Limb (tissue), 2 donors: Measurements from ENCODE around the gene HSPB3.
A peak's percentile ranks its signal among the peaks of the same experiment; 100 is the strongest.
"Not testable (repeated sequence)": the region's sequence is repeated elsewhere in the genome, so short reads cannot be mapped to it uniquely, and the experiment has no call there.

Source experiments
- DNase-seq, 2 donors: peaks; one replicate each; pipeline ENCODE4 v3.0.0-alpha.2; 2016; ENCODE audit errors: extremely low spot score in 2 of 2

Gene HSPB3, protein sequence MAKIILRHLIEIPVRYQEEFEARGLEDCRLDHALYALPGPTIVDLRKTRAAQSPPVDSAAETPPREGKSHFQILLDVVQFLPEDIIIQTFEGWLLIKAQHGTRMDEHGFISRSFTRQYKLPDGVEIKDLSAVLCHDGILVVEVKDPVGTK

DNA sequence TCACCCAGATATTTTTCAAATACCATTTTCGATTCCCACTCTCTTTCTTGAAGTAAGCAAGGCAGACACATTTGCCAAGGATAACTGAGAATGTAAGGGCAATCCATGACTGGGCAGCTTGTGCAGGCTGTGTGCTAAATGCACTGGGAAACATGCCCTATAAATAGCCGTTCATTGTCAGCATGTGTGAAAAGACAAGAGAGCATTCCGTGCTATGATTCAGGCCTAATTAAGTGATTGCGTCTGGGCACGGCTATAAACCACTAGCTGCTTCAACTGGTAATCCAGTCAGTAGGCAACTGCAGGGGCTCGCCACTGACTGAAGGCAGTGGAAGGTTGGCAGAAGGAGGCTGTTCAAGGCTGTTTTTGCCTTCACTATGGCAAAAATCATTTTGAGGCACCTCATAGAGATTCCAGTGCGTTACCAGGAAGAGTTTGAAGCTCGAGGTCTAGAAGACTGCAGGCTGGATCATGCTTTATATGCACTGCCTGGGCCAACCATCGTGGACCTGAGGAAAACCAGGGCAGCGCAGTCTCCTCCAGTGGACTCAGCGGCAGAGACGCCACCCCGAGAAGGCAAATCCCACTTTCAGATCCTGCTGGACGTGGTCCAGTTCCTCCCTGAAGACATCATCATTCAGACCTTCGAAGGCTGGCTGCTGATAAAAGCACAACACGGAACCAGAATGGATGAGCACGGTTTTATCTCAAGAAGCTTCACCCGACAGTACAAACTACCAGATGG lies at the start of gene HSPB3:
Gene HSPB3, plus strand, starts transcription at position 287 of the 745 bp plus-strand sequence. Its CDS starts 91 bp downstream, at position 378.
- DNase-seq = peak; percentile 40 to 45

DNA sequence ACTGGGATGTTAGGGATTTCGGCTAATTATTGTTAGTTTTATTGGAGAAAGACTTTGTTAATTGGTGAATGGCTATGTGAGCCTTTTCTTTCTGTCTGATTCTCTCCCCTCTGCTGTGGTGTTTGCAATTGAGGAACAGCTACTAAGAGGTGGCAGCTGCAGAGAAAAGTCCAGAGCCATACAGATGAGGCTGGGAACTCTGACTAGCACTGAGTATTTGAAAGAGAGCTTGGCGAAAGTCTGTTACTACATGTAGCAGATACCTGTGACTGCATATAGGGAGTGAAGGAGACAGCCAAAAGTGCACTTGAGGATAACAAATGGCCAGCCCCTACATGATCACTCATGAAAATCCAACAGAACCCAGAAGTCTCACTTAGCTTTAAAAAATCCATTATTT lies 44.3 kb upstream of the HSPB3 start:
- no peak for DNase-seq

DNA sequence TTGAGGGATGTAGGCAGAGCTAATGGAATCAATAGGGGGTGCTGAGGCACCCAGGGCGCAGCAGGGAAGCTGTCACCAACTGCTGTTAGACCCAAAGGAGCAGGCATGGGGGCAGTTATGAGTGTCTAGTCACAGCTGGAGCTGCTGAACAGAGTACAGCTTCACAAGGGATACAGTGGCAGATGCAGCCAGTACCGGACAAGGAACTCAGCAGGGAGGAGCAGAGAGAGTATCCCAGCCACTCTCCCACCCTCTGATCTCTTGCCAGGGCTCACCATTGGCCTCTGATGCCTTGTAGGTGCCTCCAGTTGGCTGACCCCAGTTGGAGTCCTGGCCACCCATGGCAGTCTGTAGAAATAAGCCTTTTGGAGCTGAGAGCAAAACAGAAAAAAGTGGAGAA lies 42.6 kb upstream of the HSPB3 start:
- no peak for DNase-seq

DNA sequence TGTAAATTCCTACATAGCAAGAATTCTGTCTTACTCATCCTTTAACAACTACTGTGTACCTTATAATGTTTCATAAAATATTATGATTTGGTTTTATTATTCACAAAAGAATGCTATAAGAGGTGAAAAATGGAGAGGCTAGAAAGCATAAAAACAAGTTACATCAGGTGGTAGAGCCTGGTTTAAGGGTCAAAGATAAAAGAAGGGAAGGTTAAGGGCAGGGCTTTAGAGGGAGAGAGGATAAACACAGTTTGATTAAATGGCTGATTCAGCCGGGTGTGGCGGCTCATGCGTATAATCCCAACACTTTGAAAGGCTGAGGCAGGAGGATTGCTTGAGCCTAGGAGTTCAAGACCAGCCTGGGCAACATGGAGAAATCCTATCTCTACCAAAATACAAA lies 40.4 kb upstream of the HSPB3 start:
- DNase-seq = no peak

DNA sequence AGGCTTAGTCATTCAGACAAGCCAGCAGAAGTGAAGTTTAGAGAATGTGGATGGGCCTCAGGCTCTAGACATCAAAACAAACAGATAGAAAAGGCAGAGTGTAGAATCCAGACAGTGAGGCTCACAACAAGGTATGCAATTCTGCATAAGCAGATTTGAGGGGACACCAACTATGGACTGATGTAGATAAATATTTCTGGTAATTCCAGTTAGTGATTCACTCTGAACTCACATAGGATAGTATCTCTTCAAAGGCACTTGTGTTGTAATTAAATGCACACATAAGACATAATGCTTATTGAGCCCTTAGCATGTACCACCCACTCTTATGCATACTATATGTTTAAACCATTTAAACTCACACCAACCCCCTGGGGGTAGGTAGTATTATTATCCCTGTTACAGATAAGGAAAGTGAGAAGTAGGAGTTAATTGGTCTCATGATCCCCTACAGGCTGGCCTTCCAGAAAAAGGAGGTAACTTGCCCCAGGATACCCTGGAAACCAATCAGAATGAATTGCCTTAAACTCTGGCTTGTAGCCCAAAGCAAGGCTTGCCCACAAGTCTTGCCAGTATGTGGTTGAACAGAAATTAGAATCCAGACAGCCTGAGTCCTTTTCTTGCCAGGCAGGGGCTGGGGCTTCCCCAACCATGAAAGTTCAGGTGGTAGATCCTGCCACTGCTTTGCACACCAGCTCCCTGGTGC lies 39.5 kb upstream of the HSPB3 start:
- no peak for DNase-seq

DNA sequence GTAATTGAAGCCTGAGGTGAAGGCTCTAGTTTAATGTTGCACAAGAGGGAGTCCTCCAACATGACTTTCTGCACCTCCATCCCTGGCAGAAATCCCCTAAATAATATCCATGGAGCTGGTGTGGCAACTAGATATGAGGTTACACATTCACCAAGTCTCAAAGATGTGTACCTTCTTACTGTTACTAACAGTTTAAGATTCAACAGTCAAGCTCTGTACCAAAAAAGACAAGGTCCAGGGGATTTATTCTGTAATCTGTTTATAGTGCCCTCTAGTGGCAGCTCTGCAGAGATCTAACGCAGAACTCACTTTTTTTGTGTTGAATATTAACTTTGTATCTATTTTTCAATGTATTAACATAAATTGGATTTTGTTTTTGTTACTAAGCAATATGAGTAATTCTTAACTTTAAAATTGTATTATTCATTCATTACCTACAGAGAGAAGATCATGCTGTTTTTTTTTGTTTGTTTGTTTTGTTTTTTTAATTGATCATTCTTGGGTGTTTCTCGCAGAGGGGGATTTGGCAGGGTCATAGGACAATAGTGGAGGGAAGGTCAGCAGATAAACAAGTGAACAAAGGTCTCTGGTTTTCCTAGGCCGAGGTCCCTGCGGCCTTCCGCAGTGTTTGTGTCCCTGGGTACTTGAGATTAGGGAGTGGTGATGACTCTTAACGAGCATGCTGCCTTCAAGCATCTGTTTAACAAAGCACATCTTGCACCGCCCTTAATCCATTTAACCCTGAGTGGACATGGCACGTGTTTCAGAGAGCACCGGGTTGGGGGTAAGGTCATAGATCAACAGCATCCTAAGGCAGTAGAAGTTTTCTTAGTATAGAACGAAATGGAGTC lies 35.7 kb upstream of the HSPB3 start:
- peak in 1 of 2 donors; percentile 75 for DNase-seq

DNA sequence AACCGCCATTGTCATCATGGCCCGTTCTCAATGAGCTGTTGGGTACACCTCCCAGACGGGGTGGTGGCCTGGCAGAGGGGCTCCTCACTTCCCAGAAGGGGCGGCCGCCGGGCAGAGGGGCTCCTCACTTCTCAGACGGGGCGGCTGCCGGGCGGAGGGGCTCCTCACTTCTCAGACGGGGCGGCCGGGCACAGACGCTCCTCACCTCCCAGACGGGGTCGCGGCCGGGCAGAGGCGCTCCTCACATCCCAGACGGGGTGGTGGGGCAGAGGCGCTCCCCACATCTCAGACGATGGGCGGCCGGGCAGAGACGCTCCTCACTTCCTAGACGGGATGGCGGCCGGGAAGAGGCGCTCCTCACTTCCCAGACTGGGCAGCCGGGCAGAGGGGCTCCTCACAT lies 35.0 kb upstream of the HSPB3 start:
- DNase-seq = not testable (repeated sequence)

DNA sequence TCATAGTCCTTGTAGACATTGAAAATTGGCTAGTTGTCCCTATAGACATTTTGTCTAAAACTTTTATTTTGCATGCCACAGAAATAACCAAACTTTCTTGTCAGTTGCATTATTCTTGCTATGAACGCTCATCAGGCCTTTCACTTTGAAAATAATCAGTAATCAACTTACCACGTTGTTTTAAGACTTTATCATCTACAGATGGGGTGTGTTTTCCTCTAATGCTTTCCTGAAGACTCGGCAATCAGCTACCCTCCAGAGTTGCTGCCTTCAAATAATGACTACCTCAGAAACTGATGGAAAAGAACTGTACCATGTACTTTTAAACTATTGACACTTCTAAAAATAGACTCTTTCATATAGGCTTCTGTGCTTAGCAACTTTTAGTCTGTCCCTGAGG lies 33.5 kb upstream of the HSPB3 start:
- no peak for DNase-seq

DNA sequence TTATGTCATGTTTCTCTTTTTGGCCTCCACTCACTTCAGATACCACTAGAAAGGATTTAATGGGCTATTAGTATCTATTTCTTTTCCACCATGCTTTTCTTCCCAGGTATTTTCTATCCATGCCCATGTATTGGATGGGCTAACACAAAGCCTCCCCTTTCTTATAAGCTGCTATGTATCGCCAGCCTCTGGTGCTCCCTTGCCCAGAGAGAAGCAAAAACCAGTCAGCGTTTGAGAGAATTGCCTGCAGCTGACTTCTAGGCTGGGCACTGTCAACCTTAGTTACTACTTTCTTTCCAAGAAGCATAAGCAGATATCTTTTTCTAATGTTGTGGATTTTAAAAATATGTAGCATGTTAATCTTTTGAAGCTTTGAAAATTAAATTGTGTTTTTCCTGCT lies 30.2 kb upstream of the HSPB3 start:
- no peak for DNase-seq

DNA sequence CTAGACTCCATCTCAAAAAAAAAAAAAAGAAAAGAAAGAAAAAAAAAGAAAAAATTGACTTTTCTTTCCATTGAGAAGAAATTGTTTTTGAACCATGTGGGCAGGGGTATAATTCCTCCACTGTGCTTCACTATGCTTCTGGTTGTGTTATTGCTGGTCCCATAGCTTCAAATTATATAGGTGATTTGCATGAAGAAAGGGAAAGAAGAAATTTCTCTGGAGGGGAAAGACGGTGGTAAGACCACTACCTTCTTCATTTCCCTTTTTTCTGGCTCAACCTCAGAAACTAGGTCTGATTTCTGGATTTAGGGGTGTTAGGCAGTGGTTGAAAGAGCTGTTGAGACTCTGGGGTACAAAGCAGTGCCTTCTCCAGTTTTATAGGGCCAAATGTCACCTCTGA lies 29.3 kb upstream of the HSPB3 start:
- no peak for DNase-seq

DNA sequence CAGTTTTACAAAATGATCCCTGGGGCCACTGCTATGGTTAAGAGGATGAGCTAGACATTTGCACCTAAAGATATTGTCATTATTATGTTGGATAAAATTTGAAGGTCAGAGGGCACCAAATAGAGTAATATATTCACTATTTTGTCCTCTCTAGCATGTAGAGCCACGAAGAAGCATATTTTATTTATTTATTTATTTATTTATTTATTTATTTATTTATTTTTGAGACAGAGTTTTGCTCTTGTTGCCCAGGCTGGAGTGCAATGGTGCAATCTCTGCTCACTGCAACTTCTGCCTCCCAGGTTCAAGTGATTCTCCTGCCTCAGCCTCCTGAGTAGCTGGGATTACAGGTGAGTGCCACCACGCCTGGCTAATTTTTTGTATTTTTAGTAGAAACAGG lies 20.8 kb upstream of the HSPB3 start:
- DNase-seq = not testable (repeated sequence)

DNA sequence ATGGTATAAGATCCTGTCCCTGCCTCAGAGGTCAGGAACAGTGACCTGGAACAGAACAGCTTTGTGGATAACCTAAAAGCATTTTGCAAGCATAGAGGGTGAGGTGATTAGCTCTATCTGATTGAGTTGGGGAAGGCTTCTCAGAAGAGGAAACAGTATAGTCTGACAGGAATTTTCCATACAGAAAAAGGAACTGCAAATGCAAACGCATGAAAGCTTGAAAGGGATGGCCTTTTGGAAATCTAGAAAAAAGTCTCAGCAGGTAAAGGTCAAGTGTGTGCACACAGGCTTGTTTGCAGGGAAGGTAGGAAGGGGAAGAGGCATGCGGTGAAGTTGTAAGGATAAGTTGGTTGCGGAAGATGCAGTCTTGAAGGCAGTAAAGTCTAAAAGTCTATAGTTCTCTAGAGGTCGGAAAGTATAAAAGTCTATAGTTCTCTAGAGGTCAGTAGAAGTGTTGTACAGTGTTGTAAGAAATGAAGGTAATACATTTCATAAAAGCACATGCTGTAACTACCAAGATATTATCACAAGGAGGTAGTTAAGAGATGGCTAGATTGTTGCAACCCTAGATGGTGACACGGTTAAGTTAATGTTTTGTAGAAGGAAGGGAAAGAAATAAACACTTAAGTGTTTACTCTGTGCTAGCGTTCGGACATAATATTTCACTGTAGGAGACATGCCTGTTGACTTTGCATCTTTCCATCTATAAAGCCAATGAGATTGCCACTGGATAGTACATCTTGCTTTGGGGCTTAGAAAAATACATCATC lies 16.7 kb upstream of the HSPB3 start:
- DNase-seq = no peak

DNA sequence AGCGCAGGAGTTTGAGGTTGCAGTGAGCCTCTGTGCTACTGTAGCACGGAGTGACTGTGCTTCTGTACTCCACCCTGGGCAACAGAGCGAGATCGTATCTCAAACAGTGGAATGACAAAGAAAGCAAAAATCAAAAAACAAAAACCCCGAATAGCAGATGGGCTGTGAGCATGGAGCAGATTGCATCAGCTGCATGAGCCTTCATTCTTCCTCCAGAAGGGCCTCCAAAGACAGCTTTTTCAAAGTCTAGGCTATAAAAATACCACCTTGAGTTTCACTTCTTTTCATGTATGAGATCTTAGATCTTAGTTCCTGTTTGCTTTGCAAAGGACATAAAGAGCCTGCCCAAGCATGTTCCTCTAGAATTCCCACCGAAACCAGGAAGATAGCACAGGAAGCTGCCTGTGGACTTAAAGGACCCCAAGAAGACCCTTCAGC lies 15.0 kb upstream of the HSPB3 start:
- DNase-seq = no peak

DNA sequence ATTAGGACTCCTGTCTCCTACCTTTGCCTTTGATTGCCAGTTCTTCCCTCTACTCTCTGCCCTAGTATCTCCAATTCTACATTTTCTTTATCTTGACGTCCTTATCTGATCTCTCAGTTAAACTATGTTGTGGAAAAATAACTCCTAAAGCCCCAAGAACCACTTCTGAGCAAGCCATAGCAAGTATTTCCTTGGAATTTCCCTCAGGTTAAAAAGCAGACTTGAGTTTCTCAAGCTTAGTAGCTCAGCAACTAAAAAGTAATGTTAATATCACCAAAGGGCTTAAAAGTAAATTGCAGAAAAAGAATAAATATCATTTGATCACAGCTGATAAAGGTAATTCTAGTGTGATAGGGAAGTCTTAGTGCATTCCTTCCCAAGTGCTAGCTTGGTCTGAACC lies 13.2 kb upstream of the HSPB3 start:
- no peak for DNase-seq

DNA sequence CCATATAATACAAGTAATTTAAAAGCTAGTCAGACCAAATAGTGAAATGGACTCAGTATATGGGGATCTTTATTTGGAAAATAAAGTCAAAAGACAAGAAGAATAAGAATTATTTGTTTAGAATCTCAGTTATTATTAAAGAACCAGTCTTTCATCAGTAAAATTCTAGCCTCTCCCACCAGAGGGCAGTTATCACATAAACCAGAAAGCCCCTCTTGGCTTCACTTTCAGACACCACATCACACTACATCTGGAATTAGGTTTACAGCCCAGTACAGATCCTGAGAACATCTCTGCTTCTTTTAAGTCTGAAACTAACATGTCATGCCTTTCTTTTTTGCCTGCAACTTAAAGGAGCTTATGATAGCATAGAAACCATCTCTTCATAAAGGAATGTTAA lies 12.2 kb upstream of the HSPB3 start:
- DNase-seq = peak in 1 of 2 donors; percentile 58

DNA sequence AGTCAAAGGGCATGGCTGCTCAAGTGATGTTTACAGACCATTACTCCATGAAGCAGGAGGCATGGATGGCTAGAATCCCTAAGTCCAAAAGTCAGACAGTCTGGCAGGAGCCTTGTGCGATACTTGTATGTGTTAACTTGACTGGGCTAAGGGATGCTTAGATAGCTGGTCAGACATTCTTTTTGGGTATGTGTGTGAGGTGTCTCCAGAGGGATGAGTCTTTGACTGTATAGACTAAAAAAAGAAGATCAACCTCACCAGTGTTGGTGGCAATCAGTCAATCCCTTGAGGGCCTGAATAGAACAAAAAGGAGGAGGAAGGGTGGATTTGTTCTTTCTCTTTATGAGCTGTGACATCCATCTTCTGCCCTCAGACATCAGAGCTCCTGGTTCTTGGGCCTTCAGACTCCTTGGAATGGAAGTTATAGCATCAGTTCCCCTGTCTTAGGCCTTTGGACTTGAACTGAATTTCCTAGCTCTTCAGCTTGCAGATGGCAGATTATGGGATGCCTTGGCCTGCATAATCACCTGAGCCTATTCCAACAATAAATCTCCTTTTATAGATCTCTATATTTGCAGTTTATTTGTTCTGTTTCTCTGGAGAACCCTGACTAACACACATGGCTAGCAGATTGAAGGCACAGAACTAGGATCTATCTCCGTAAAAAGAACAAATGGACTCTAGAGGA lies 9.7 kb upstream of the HSPB3 start:
- peak in 1 of 2 donors; percentile 31 for DNase-seq

DNA sequence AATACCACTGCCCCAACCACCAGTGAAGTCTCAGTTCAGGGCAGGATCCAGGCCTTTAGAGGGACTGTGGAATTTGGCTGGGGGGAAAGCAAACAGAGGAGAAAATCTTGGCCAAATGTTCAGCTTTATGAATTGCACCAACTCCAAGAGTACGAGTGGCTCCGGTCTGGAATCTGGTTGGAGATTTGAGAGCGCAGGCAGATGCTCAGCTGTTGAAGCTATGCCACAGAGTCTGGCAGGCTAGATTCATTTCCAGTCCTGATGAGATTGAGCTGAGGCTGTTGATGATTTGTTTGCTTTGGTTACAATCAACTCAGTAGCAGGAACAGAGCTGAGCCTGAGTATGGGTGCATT lies 9.1 kb upstream of the HSPB3 start:
- DNase-seq = peak; percentile 38 to 69

DNA sequence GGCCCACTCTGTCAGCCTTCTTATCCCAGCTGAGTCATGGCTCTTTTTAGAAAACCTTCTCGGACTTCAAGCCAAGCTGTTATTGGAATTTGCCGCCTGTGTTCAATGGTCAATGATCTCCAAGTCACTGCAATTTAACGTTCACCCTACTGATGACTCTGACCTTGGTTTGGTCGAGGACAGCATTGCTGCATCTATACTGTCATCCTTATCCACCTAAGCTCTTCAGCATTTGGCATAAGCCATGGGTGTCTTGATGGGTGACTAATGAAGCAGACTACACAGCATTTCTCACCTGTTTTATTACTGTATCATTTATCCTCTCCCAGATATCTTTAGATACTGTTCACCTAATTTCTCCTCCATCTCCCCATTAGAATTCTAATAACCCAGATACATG lies 5.6 kb upstream of the HSPB3 start:
- no peak for DNase-seq

DNA sequence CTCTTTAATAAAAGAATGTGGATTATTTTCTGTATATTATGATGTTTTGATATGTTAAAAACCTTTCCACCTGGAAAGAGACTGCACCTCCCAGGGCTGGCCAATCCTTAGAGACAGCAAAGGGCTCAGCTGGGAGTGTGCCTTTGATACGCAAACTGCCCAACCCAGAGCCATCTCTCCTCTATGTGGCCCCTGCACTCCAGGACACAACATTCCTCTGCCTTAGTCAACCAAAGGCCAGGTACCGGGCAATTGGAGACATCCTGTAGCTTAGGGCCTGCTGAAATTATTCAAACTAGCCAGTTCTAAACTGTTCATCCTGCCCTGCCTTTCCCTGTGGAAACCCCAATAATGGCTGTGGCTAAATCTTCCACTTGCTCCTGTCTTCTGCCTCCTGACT lies 5.0 kb upstream of the HSPB3 start:
- no peak for DNase-seq

DNA sequence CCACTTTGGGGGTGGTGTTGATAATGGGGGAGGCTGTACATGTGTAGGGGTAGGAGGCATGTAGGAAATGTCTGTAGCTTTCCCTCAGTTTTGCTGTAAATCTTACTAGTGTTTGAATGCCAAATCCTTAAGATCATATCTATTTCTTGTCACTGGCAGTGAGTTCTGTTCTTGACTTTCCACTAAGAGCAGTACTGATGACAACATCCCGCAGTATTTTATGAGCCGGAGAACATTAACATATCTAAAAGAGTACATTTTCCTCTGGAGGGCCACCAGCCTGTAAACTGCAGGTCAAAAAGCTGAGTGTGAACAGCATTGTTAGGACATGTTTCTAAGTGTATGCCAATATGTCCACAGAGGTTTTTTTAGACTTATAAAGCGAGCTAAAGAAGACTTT lies 2.5 kb upstream of the HSPB3 start:
- no peak for DNase-seq

DNA sequence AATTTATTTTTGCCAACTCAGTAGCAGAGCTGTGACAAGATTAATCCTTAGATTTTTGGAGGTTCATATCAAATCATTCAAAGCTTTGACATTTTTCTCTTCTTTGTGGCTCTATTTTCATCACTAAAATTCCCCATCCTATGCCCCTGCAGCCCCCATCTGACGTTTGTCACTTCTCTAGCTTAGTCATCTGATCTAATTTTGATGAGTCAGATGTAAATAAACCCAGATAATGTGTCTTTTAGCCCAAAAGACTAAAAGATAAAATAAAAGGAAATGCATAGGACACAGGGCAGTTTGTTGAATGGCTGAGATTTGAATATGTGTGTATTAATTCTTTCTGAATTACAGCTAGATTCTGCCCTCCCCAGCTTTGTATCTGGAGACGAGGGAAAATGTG lies 897 bp upstream of the HSPB3 start:
- no peak for DNase-seq
